GM12878 (cell line): ENCODE measurements around the gene NUDT5.

ENCODE experiments used
- CBFB ChIP-seq: IDR thresholded peaks from 2 replicates; pipeline ENCODE4 v1.6.1; 2016; ENCODE audit warnings: antibody characterized with exemption, low read depth
- CEBPZ ChIP-seq: fragments of 150-350 bp; IDR thresholded peaks from 2 replicates; pipeline ENCODE4 v1.6.1; 2016; ENCODE audit warnings: low read depth, low read length
- CTCF ChIP-seq, 3 experiments: IDR thresholded peaks in 2 of 3; conservative IDR thresholded peaks in 1 of 3; 2 replicates each; pipeline ENCODE4 v1.5.1; 2011; ENCODE audit warnings: low read depth in 3 of 3, low read length in 3 of 3, mild to moderate bottlenecking in 3 of 3, control low read depth in 2 of 3, moderate library complexity in 2 of 3, inconsistent platforms in 1 of 3, mixed read lengths in 1 of 3; ENCODE audit not compliant: control insufficient read depth in 2 of 3, insufficient read depth in 1 of 3; ENCODE audit errors: extremely low read depth in 1 of 3
- EP300 ChIP-seq, 2 experiments: fragments of 150-350 bp in 1 of 2; IDR thresholded peaks; 2 replicates each; pipeline ENCODE4 v1.6.1; 2011 to 2012; ENCODE audit warnings: low read depth in 2 of 2, low read length in 2 of 2, borderline replicate concordance in 1 of 2, improper control_type of control experiment in 1 of 2, inconsistent platforms in 1 of 2; ENCODE audit not compliant: control insufficient read depth in 1 of 2
- GABPA ChIP-seq: IDR thresholded peaks from 2 replicates; pipeline ENCODE4 v1.6.1; 2014; ENCODE audit warnings: antibody characterized with exemption, low read depth, mild to moderate bottlenecking, inconsistent platforms
- MAX ChIP-seq: IDR thresholded peaks from 2 replicates; pipeline ENCODE4 v1.6.1; 2012; ENCODE audit warnings: low read depth, low read length, improper control_type of control experiment
- NR2F1 ChIP-seq: fragments of 450-650 bp; conservative IDR thresholded peaks from 2 replicates; pipeline ENCODE4 v1.6.1; 2017; ENCODE audit warnings: mild to moderate bottlenecking
- PML ChIP-seq: IDR thresholded peaks from 2 replicates; pipeline ENCODE4 v1.6.1; 2012; ENCODE audit warnings: low read length, inconsistent platforms
- POLR2AphosphoS5 ChIP-seq: IDR thresholded peaks from 2 replicates; pipeline ENCODE4 v1.6.1; 2011; ENCODE audit warnings: mild to moderate bottlenecking, low read length, inconsistent platforms
- SMC3 ChIP-seq: IDR thresholded peaks from 2 replicates; pipeline ENCODE4 v1.6.1; 2011; ENCODE audit warnings: low read length, improper control_type of control experiment, borderline replicate concordance
- TAF1 ChIP-seq: IDR thresholded peaks from 2 replicates; pipeline ENCODE4 v1.6.1; 2011; ENCODE audit warnings: mild to moderate bottlenecking, low read depth, low read length, borderline replicate concordance
- ZBTB11 ChIP-seq: fragments of 450-650 bp; formaldehyde crosslinking; IDR thresholded peaks from 2 replicates; pipeline ENCODE4 v1.5.0; 2022; ENCODE audit warnings: mild to moderate bottlenecking, missing genetic modification characterization
- ZBTB40 ChIP-seq: fragments of 450-650 bp; IDR thresholded peaks from 2 replicates; pipeline ENCODE4 v1.6.1; 2016; ENCODE audit warnings: mild to moderate bottlenecking, moderate library complexity, borderline replicate concordance
- ZZZ3 ChIP-seq: IDR thresholded peaks from 2 replicates; pipeline ENCODE4 v1.6.1; 2011; ENCODE audit warnings: low read depth; ENCODE audit not compliant: control insufficient read depth, insufficient read length

- TF ChIP-seq EP300 (IDR thresholded peaks at IDR 0.05; ENCODE audit: borderline replicate concordance in 1 of 2, control insufficient read depth in 1 of 2, low read depth in 2 of 2, low read length in 2 of 2) (no peak), NR2F1 (no peak), ZZZ3 (no peak), GABPA (no peak), TAF1 (no peak), CBFB (no peak), MAX (no peak), CEBPZ (no peak), ZBTB40 (no peak), POLR2AphosphoS5 (no peak), SMC3 (no peak), PML (no peak), ZBTB11 (CRISPR knock-in tag) (no peak), CTCF (IDR thresholded peaks at IDR 0.05 in 2 of 3, conservative IDR thresholded peaks at IDR 0.05 in 1 of 3; ENCODE audit: control insufficient read depth in 2 of 3, extremely low read depth in 1 of 3, insufficient read depth in 1 of 3, low read depth in 3 of 3, low read length in 3 of 3) (no peak)
Observed at GRCh38 chr10:12179606-12180170, 16.0 kb downstream of the NUDT5 start.
